Measurements from ENCODE around the gene MPL.
"Not testable (repeated sequence)": the region's sequence is repeated elsewhere in the genome, so short reads cannot be mapped to it uniquely, and the experiment has no call there.

The MPL gene

DNA sequence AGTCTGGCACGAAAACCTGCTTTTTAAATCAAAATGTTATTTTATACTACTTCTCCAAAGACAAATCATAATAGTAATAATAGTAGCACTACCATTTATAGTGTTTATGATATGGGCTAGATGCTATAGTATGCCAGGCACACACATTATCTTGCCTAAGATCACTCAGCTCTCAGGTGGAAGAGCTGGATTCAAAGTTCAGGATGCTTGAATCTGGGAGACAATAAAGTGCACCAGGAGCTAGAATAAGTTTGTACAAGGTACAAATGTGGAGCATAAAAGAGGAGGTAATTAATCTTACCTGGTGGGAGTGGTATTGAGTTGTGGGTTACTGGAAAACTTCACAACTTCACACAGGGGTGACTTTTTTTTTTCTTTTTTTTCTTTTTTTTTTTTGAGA, 40.2 kb downstream of the MPL start:
- DNase-seq (ENCODE audit: low read depth, low spot score) = no peak

DNA sequence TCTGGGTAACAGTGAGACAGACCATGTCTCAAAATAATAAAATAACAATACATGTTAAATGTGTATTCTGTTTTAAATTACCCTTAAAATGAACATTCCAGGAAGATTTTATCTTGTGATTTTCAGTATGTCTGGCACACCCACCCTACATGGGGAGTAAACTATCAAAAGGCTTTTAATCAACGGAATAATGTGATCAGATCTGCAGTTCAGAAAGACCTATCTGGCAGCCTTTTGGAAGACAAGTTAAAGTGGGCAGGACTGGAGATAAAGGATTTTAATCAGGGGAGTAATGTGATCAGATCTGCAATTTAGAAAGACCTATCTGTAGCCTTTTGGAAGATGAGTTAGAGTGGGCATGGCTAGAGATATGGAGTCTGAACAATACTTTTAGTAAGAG, 41.9 kb downstream of the MPL start:
- DNase-seq (ENCODE audit: low read depth, low spot score) = no peak

DNA sequence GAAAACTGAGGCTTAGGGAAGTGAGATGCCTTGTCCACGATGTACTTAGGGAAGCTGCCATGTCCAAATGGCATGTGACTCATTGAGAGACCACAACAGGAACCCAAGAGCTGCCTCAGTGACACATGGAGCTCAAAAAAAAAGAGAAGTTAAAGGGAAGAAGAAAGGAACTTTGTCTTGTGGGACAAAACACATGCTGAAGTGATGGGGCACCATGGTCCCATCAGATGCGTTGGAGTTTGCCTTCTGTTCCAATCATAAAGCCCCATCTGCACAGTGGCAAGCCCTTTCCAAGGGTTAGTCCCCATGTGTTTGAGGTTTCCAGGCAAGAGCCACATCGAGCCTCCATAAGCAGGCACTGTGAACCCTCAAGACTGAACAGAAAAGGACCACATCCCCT, 44.0 kb downstream of the MPL start:
- DNase-seq (ENCODE audit: low read depth, low spot score) = no peak

DNA sequence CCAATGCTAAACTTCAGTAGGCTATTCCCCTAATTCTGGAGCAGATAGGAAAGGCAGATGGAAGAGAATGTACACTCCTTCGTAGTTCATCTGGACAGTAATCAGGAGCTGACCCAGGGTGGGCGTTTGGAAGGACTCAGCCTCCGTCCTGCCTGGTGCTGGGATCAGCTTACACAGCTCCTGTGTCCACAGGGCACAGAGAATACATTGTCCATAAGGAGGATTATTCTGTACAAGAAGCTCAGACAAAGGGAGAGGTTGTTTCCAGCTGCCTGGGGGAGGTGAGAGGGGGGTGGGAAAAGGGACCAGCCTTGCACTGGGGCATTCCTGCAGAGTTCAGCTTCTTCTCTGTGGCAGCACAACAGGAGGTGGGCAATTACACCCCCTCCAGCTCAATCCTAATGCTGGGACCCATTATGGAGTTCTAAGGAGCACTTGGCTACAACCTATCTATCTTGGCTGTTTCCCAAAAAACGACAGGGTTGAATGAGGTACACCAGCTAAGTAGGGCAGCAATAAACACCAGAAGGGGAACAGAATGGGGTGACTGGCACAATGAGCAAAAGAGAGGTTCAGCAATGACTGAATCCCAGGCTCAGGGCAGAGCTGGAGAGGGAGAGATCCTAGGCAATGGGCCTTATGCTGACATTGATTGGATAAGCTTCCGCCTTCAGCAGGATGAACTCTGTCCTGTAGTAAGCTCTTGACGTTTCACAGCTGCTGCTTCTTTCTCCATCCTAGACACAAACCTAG, 44.6 kb downstream of the MPL start:
- no peak for DNase-seq (ENCODE audit: low read depth, low spot score)

GRCh38 chr1:43383449-43383848, 45.8 kb downstream of the MPL start:
- no peak for DNase-seq (ENCODE audit: low read depth, low spot score)

DNA sequence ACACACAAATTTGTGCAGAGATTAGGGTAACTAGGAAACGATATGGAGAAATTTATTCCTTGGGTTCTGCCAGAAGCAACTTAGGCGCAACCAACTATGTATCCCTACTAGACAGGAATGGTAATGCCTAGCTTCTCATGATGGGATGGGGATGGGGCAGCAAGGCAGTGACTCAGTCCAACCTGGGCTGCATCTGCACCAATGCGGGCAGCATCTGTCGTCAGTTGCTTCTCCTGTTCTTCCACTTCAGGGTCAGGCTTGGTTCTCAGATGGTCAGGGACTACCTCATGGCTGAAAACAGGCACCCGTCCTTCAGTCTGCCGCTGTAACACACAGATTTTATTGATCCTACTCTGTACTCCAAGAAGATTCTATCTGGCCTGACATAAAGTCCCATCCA, 49.1 kb downstream of the MPL start:
- no peak for DNase-seq (ENCODE audit: low read depth, low spot score)

- DNase-seq (ENCODE audit: low read depth, low spot score) = no peak
These were observed 50.5 kb downstream of the MPL start for GRCh38 chr1:43387976-43388599.

GRCh38 chr1:43388613-43389012, 51.0 kb downstream of the MPL start:
- DNase-seq (ENCODE audit: low read depth, low spot score) = no peak

GRCh38 chr1:43389326-43390313, 52.0 kb downstream of the MPL start, which contains the start of the genes MED8 and SZT2:
MED8 (minus strand) TSS chr1:43389800; CDS start chr1:43389764, 36 bp downstream.
SZT2 (plus strand) TSS chr1:43389899; CDS start chr1:43389969, 70 bp downstream.
- peak; percentile 61 for DNase-seq (ENCODE audit: low read depth, low spot score)

DNA sequence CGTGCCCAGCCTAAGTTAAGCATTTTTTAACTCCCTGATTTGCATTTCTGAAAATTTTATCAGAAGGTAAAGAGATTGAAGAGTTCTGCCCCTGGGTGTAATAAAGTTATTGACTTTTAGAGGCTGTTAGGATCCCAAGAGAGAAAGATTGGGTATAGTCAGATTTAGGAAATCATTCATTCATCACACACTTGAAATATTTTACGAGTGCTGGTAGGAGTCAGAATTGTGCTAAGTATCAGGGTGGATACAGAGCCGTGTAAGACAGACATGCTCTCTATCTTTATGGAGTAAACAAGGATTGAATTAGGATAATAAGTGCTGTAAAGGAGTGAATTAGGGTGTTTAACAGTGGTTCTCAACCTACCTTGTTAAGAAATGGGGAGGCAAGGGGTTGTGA, 55.1 kb downstream of the MPL start:
- no peak for DNase-seq (ENCODE audit: low read depth, low spot score)

DNA sequence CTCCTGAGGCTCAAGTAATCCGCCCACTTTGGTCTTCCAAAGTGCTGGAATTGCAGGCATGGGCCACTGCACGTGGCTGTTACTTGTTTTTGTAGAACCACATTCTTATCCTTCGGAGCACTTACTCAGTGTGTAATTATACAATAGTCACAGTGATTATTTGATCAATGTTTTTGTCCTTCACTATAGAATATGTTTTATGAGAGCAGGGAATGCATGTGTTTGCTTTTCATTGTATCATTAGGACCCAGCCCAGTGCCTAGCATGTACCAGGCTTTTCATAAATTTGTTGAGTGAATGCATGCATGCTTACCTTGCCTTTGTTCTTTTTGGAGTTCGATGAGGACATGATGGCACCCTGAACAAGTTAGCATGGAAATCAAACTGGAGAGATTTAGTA, 57.9 kb downstream of the MPL start:
- no peak for DNase-seq (ENCODE audit: low read depth, low spot score)

DNA sequence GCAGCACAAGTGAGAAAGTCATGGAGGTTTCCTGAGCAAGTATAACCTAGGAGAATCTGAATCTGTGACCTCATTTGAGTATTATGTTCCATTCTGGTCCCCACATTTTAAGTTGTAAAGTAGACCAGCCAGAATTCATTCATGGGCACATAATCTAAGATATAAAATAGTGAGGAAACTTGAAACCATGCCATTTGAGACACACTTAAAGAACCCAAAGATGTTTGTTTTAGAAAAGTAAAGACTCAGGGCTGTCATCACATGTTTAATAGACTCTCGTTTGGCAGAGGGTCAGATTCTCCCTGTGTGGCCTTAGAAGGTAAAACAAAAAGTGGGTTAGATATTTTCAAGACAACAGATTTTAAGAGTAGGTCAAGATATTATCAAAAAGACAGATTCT, 58.4 kb downstream of the MPL start:
- DNase-seq (ENCODE audit: low read depth, low spot score) = no peak

- no peak for DNase-seq (ENCODE audit: low read depth, low spot score)
These were observed 60.6 kb downstream of the MPL start for GRCh38 chr1:43398227-43398626.

- not testable (repeated sequence) for DNase-seq (ENCODE audit: low read depth, low spot score)
These were observed 62.8 kb downstream of the MPL start for GRCh38 chr1:43400441-43400840.

GRCh38 chr1:43402089-43402865, 64.7 kb downstream of the MPL start:
- DNase-seq (ENCODE audit: low read depth, low spot score) = no peak

All from brain pericyte (primary cell).